HCT116 (cell line): ENCODE data around the gene OR2AP1. TPM values are rescaled to one million over a fixed set of nuclear protein-coding genes. Genes with fewer than 3 reads are reported as not detected.

ENCODE experiments used
- ATAC-seq: fragments of 200-7000 bp; cut with Tn5 transposase; 2 replicates; pipeline ENCODE4 v1.9.1; 2020; ENCODE audit warnings: mild to moderate bottlenecking, moderate library complexity
- BruUV-seq: library from RNA; stranded (reverse); fragments of 400-500 nt; replicated peaks from 2 replicates; lab custom pipeline; 2021; lab: Mats Ljungman, UMichigan
- CTCF ChIA-PET: fragments of 300-600 bp; sonication (Branson Sonifier 250); formaldehyde crosslinking; loops from one replicate; lab custom pipeline; 2021; ENCODE audit warnings: antibody characterized with exemption; lab: Charles Lee
- POLR2A ChIA-PET: fragments of 300-600, 350-600 bp; sonication (Branson Sonifier 250); formaldehyde crosslinking; loops from one replicate; lab custom pipeline; 2021; ENCODE audit warnings: antibody characterized with exemption; lab: Charles Lee
- RAD21 ChIA-PET, 2 experiments: fragments of 300-600 bp; sonication (Branson Sonifier 250); formaldehyde crosslinking; loops; one replicate each; lab custom pipeline; 2023; ENCODE audit warnings: low total read pairs in 2 of 2; ENCODE audit not compliant: uncharacterized antibody in 2 of 2, unreplicated experiment in 2 of 2, low non-redundant PET in 1 of 2; lab: Charles Lee
- DNase-seq: peaks from one replicate; pipeline ENCODE4 v3.0.0-alpha.2; 2010; ENCODE audit warnings: low read depth, low spot score
- H2AFZ ChIP-seq: fragments of 200-600 bp; shearing (Covaris generic), sonication (generic); 2 replicates; pipeline ENCODE4 v1.6.1; 2017; ENCODE audit warnings: low read depth, mixed run types, mixed read lengths, antibody characterized with exemption, low read length; ENCODE audit not compliant: poor library complexity, severe bottlenecking
- H3K27ac ChIP-seq: 2 replicates; pipeline ENCODE4 v1.5.1; 2012; ENCODE audit warnings: low read depth, low read length
- H3K27me3 ChIP-seq: fragments of 200-600 bp; sonication (generic); 2 replicates; pipeline ENCODE4 v1.6.1; 2016; ENCODE audit warnings: mixed run types, low read length, mixed read lengths; ENCODE audit not compliant: insufficient read depth
- H3K36me3 ChIP-seq, 2 experiments: fragments of 200-500 bp in 1 of 2; fragments of 200-600 bp in 1 of 2; sonication (Bioruptor generic) in 1 of 2; sonication (generic) in 1 of 2; 2 replicates each; pipeline versions ENCODE4 v1.5.1 to v1.6.1; 2014 to 2016; ENCODE audit warnings: low read length in 2 of 2, inconsistent platforms in 1 of 2, mixed read lengths in 1 of 2, mixed run types in 1 of 2; ENCODE audit not compliant: insufficient read depth in 2 of 2, control insufficient read depth in 1 of 2
- H3K4me1 ChIP-seq, 2 experiments: fragments of 200-600 bp in 1 of 2; sonication (generic) in 1 of 2; 2 replicates each; pipeline versions ENCODE4 v1.5.1 to v1.6.1; 2012 to 2017; ENCODE audit warnings: low read length in 2 of 2, inconsistent platforms in 1 of 2, mild to moderate bottlenecking in 1 of 2, mixed read lengths in 1 of 2, mixed run types in 1 of 2, moderate library complexity in 1 of 2; ENCODE audit not compliant: insufficient read depth in 2 of 2, control insufficient read depth in 1 of 2
- H3K4me2 ChIP-seq: fragments of 200-600 bp; sonication (generic); 2 replicates; pipeline ENCODE4 v1.6.1; 2017; ENCODE audit warnings: mixed run types, low read length, mixed read lengths
- H3K4me3 ChIP-seq, 2 experiments: fragments of 200-600 bp in 1 of 2; sonication (generic) in 1 of 2; replicated peaks in 1 of 2; 2 replicates each; pipeline ENCODE4 v1.5.1; 2011 to 2016; ENCODE audit warnings: low read length in 2 of 2, control low read depth in 1 of 2, low read depth in 1 of 2, mild to moderate bottlenecking in 1 of 2, mixed read lengths in 1 of 2, mixed run types in 1 of 2
- H3K79me2 ChIP-seq: fragments of 200-600 bp; sonication (generic); 2 replicates; pipeline ENCODE4 v1.6.1; 2017; ENCODE audit warnings: mild to moderate bottlenecking, mixed run types, low read length, moderate library complexity, mixed read lengths; ENCODE audit not compliant: insufficient read depth
- H3K9ac ChIP-seq: fragments of 200-600 bp; sonication (generic); 2 replicates; pipeline ENCODE4 v1.6.1; 2016; ENCODE audit warnings: low read length, mixed read lengths
- H3K9me2 ChIP-seq: fragments of 200-600 bp; sonication (generic), shearing (Covaris generic); 2 replicates; pipeline ENCODE4 v1.6.1; 2017; ENCODE audit warnings: mixed run types, mild to moderate bottlenecking, moderate library complexity; ENCODE audit not compliant: insufficient read depth
- H3K9me3 ChIP-seq, 2 experiments: fragments of 200-500 bp in 1 of 2; fragments of 200-600 bp in 1 of 2; sonication (Bioruptor generic) in 1 of 2; sonication (generic) in 1 of 2; 2 replicates each; pipeline ENCODE4 v1.6.1; 2014 to 2017; ENCODE audit warnings: low read length in 2 of 2, mixed read lengths in 2 of 2, inconsistent platforms in 1 of 2, low read depth in 1 of 2, mild to moderate bottlenecking in 1 of 2, mixed run types in 1 of 2, moderate library complexity in 1 of 2; ENCODE audit not compliant: control insufficient read depth in 1 of 2, insufficient read depth in 1 of 2
- H4K20me1 ChIP-seq: fragments of 200-600 bp; sonication (generic), shearing (Covaris generic); 2 replicates; pipeline ENCODE4 v1.6.1; 2017; ENCODE audit warnings: mixed run types, mild to moderate bottlenecking, moderate library complexity; ENCODE audit not compliant: insufficient read depth
- EGR1 ChIP-seq: IDR thresholded peaks from 2 replicates; pipeline ENCODE4 v1.6.1; 2012; ENCODE audit warnings: low read depth
- EZH2 ChIP-seq: fragments of 200-600 bp; sonication (generic); IDR thresholded peaks from 2 replicates; pipeline ENCODE4 v1.6.1; 2017; ENCODE audit warnings: antibody characterized with exemption, mixed run types
- FOSL1 ChIP-seq: IDR thresholded peaks from 2 replicates; pipeline ENCODE4 v1.6.1; 2012; ENCODE audit warnings: low read depth
- JUND ChIP-seq: IDR thresholded peaks from 2 replicates; pipeline ENCODE4 v1.6.1; 2012
- POLR2A ChIP-seq: IDR thresholded peaks from 2 replicates; pipeline ENCODE4 v1.7.0; 2011; ENCODE audit warnings: borderline replicate concordance; ENCODE audit not compliant: insufficient read depth, insufficient read length; ENCODE audit errors: extremely low read depth
- RAD21 ChIP-seq: IDR thresholded peaks from 2 replicates; pipeline ENCODE4 v1.6.1; 2012; ENCODE audit warnings: low read depth, mild to moderate bottlenecking
- REST ChIP-seq: IDR thresholded peaks from 2 replicates; pipeline ENCODE4 v1.6.1; 2012; ENCODE audit warnings: low read depth
- SIN3A ChIP-seq: IDR thresholded peaks from 2 replicates; pipeline ENCODE4 v1.6.1; 2012; ENCODE audit warnings: low read depth
- SP1 ChIP-seq: IDR thresholded peaks from 2 replicates; pipeline ENCODE4 v1.6.1; 2012; ENCODE audit warnings: low read depth
- YY1 ChIP-seq: IDR thresholded peaks from 2 replicates; pipeline ENCODE4 v1.6.1; 2011; ENCODE audit warnings: low read length, low read depth, moderate library complexity, mild to moderate bottlenecking; ENCODE audit not compliant: insufficient replicate concordance; ENCODE audit errors: extremely low read depth
- ZBTB33 ChIP-seq: IDR thresholded peaks from 2 replicates; pipeline ENCODE4 v1.6.1; 2011; ENCODE audit warnings: mild to moderate bottlenecking, low read length, moderate library complexity; ENCODE audit not compliant: insufficient replicate concordance; ENCODE audit errors: extremely low read depth
- intact Hi-C: fragments of 100-400 bp; cut with micrococcal nuclease; formaldehyde crosslinking; loops from 2 replicates; pipeline ENCODE4 v1.10.0; 2022
- total RNA-seq: library from RNA; stranded (reverse); gene quantifications from one replicate; pipeline ENCODE4 v1.2.1, GENCODE V29; 2021; ENCODE audit not compliant: unreplicated experiment
- TF ChIP-seq, protein P1 (sequence below): IDR thresholded peaks from 2 replicates; pipeline ENCODE4 v1.6.1; 2012
- TF ChIP-seq, protein P2 (sequence below): IDR thresholded peaks from 2 replicates; pipeline ENCODE4 v1.6.1; 2012

OR2AP1 gene
- total RNA-seq, 1 experiment from 2014 or later = not detected

DNA sequence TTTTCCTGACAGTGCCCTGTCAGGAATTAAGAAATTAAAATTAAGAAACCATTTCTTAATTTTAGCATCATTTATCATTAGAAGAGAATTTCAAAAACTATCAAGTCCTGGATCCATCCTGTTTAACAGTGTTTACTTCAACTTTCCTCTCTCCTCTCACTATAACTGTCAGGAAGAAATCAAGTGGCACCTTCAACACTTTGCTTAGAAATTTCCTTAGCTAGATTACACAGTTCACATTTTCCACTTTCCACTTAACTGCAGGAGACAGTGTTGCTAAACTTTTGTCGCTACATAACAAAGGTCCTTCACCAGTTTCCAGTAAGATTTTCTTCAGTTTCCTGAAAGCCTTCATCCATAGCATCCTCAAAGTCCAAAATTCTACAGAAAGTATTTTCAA, 42.5 kb downstream of the OR2AP1 start:
- no peak for ATAC-seq
- Histone ChIP-seq H3K9ac (no peak overlapping the region), H3K4me3 (no peak overlapping the region), H3K4me1 (peaks cover 0 to under 1% of the 10 kb centered on the region in 2 experiments; a peak in 1 of 4 replicates), H3K36me3 (no peaks in the 10 kb centered on the region), H3K27me3 (peaks cover 18% of the 10 kb centered on the region; the same call in 1 of the 2 replicates), H4K20me1 (no peaks in the 10 kb centered on the region), H3K79me2 (no peaks in the 10 kb centered on the region), H3K9me2 (no peaks in the 10 kb centered on the region), H3K27ac (no peak overlapping the region), H3K4me2 (no peak overlapping the region), H3K9me3 (peaks cover 4 to 13% of the 10 kb centered on the region in 2 experiments; a peak in 2 of 4 replicates), H2AFZ (no peak overlapping the region)
- TF ChIP-seq POLR2A (no peak), ZBTB33 (no peak), JUND (no peak), EZH2 (no peak), EGR1 (no peak), RAD21 (no peak), SP1 (no peak), FOSL1 (no peak), YY1 (no peak), REST (no peak), SIN3A (no peak)
- TF ChIP-seq, protein P1, sequence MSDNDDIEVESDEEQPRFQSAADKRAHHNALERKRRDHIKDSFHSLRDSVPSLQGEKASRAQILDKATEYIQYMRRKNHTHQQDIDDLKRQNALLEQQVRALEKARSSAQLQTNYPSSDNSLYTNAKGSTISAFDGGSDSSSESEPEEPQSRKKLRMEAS = no peak
- TF ChIP-seq, protein P2, sequence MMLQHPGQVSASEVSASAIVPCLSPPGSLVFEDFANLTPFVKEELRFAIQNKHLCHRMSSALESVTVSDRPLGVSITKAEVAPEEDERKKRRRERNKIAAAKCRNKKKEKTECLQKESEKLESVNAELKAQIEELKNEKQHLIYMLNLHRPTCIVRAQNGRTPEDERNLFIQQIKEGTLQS = no peak
- no peak for DNase-seq
- RAD21 ChIA-PET = no interaction called here
- POLR2A ChIA-PET = no interaction called here
- CTCF ChIA-PET = interaction anchor here (0.6 kb wide), 1 partner anchor 229 kb away, joined by 3 read pairs; no protein-coding TSS in a partner anchor
- BruUV-seq = no TSS peak
- intact Hi-C loops = loop anchor here (10.0 kb wide), 1 partner anchor 220 kb away; no protein-coding TSS in a partner anchor
